ENCODE measurements around the gene SOD1.

The SOD1 gene

DNA sequence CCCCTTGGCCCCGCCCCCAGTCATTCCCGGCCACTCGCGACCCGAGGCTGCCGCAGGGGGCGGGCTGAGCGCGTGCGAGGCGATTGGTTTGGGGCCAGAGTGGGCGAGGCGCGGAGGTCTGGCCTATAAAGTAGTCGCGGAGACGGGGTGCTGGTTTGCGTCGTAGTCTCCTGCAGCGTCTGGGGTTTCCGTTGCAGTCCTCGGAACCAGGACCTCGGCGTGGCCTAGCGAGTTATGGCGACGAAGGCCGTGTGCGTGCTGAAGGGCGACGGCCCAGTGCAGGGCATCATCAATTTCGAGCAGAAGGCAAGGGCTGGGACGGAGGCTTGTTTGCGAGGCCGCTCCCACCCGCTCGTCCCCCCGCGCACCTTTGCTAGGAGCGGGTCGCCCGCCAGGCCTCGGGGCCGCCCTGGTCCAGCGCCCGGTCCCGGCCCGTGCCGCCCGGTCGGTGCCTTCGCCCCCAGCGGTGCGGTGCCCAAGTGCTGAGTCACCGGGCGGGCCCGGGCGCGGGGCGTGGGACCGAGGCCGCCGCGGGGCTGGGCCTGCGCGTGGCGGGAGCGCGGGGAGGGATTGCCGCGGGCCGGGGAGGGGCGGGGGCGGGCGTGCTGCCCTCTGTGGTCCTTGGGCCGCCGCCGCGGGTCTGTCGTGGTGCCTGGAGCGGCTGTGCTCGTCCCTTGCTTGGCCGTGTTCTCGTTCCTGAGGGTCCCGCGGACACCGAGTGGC lies at the start of gene SOD1:
TSS of gene SOD1 (plus strand) at position 158 of the 723 bp plus-strand sequence. CDS start at position 235, 77 bp downstream.
- peak; percentile 93 for DNase-seq
- peaks cover 23% of the 10 kb centered on the region for H3K9me3 Mint-ChIP-seq
- H3K4me1 Mint-ChIP-seq: peaks cover 61% of the 10 kb centered on the region
- H3K27ac Mint-ChIP-seq: peak within 1 kb of the TSS; percentile 99
- peak within 1 kb of the TSS; percentile 100 for H3K4me3 Mint-ChIP-seq
- peaks cover 53% of the 10 kb centered on the region for H3K36me3 Mint-ChIP-seq (ENCODE audit: low read depth)
- peaks cover 3% of the 10 kb centered on the region for H3K27me3 Mint-ChIP-seq (ENCODE audit: low read depth, poor library complexity)
- TF ChIP-seq, protein P1, sequence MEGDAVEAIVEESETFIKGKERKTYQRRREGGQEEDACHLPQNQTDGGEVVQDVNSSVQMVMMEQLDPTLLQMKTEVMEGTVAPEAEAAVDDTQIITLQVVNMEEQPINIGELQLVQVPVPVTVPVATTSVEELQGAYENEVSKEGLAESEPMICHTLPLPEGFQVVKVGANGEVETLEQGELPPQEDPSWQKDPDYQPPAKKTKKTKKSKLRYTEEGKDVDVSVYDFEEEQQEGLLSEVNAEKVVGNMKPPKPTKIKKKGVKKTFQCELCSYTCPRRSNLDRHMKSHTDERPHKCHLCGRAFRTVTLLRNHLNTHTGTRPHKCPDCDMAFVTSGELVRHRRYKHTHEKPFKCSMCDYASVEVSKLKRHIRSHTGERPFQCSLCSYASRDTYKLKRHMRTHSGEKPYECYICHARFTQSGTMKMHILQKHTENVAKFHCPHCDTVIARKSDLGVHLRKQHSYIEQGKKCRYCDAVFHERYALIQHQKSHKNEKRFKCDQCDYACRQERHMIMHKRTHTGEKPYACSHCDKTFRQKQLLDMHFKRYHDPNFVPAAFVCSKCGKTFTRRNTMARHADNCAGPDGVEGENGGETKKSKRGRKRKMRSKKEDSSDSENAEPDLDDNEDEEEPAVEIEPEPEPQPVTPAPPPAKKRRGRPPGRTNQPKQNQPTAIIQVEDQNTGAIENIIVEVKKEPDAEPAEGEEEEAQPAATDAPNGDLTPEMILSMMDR (IDR thresholded peaks at IDR 0.05): no peak

DNA sequence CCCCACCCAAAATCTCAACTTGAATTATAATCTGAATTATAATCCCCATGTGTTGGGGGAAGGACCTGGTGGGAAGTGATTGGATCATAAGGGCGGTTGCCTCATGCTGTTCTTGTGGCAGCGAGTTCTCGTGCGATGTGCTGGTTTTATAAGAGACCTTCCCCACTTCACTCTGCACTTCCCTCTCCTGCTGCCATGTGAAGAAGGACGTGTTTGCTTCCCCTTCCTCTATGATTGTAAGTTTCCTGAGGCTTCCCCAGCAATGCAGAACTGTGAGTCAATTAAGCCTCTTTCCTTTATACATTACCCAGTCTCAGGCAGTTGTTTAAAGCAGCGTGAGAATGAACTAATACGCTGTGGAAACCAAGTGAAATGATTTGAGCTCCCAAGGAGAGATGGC lies 48.0 kb upstream of the SOD1 start:
- TF ChIP-seq, protein P1 (IDR thresholded peaks at IDR 0.05): no peak
- Mint-ChIP-seq H3K36me3 (ENCODE audit: low read depth) (no peaks in the 10 kb centered on the region), H3K4me1 (peaks cover 25% of the 10 kb centered on the region), H3K27me3 (ENCODE audit: low read depth, poor library complexity) (peaks cover 3% of the 10 kb centered on the region), H3K9me3 (peaks cover 24% of the 10 kb centered on the region), H3K27ac (no peak overlapping the region), H3K4me3 (no peak overlapping the region)
- DNase-seq: no peak

DNA sequence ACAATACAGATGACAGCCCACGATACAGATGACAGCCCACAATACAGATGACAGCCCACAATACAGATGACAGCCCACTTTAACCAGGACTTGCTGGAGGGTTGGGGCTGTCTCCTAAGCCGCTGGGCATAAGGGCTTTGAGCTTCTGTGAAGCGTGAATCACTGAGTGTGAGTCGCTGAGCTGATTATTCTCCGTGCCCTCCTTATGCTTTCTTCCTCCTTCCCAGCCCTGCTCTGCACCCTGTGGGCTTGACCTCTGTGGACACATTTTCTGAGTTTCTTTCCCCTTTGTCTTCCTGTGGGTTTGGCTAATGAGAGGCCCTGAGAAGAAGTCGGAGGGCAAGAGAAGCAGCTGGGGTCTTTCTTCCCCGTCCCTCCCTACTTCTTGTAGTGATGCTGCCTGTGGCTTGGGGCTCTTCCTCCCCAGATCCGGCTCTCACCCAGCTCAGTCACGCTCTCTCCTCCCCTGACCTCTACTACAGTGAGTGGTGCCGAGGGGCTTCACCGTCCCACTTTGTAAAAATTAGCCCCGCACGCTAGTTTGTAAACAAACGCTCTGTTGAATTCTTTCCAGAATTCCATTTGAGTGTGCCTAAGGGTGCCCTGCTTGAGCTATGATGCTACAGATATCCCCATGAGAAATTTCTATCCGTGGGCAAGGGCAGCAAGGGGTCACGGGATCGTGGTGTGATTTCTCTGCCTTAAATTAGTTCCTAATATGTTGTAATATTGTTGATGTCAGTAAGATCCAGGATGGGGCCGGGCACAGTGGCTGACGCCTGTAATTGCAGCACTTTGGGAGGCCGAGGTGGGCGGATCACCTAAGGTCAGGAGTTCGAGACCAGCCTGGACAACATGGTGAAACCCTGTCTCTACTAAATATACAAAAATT lies 46.4 kb upstream of the SOD1 start:
- TF ChIP-seq, protein P1 (IDR thresholded peaks at IDR 0.05): no peak
- no peak for DNase-seq
- Mint-ChIP-seq H3K36me3 (ENCODE audit: low read depth) (no peaks in the 10 kb centered on the region), H3K27ac (peak overlapping the region; percentile 61), H3K4me3 (no peak overlapping the region), H3K4me1 (peaks cover 25% of the 10 kb centered on the region), H3K9me3 (peaks cover 24% of the 10 kb centered on the region), H3K27me3 (ENCODE audit: low read depth, poor library complexity) (peaks cover 8% of the 10 kb centered on the region)

DNA sequence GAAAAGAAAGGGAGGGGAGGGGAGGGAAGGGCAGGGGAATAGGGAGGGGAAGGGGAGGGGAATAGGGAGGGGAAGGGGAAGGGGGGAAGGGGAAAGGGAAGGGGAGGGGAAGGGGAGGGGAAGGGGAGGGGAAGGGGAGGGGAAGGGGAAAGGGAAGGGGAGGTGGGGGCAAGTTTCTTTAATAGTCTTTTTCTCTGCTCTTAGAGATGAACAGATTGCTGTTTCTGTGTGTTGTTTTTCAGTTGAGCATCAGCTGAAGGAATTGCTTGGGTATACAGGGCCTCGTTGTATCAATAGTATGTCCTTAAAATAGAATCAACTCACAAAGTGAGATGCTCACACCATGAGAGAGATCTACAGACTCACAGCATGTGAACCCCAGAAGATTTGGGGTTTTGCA lies 44.8 kb upstream of the SOD1 start:
- no peak for DNase-seq
- no peak overlapping the region for H3K27ac Mint-ChIP-seq
- no peak overlapping the region for H3K4me3 Mint-ChIP-seq
- H3K4me1 Mint-ChIP-seq: peaks cover 17% of the 10 kb centered on the region
- H3K36me3 Mint-ChIP-seq (ENCODE audit: low read depth): no peaks in the 10 kb centered on the region
- peaks cover 8% of the 10 kb centered on the region for H3K27me3 Mint-ChIP-seq (ENCODE audit: low read depth, poor library complexity)
- H3K9me3 Mint-ChIP-seq: peaks cover 13% of the 10 kb centered on the region
- TF ChIP-seq, protein P1 (IDR thresholded peaks at IDR 0.05): no peak

DNA sequence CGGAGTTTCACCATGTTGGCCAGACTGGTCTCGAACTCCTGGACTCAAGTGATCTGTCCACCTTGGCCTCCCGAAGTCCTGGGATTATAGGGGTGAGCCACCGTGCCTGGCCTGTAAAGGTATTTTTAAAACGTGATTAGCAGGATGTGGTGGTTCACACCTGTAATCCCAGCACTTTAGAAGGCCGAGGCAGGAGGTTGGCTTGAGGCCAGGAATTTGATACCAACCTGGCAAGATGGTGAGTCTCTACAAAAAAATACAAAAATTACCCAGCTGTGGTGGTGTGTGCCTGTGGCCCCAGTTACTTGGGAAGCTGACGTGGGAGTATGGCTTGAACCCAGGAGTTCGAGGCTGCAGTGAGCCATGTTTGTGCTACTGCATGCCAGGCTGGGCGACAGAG lies 43.3 kb upstream of the SOD1 start:
- no peak overlapping the region for H3K4me3 Mint-ChIP-seq
- TF ChIP-seq, protein P1 (IDR thresholded peaks at IDR 0.05): no peak
- H3K9me3 Mint-ChIP-seq: peaks cover 7% of the 10 kb centered on the region
- H3K27me3 Mint-ChIP-seq (ENCODE audit: low read depth, poor library complexity): peaks cover 5% of the 10 kb centered on the region
- no peaks in the 10 kb centered on the region for H3K36me3 Mint-ChIP-seq (ENCODE audit: low read depth)
- no peak for DNase-seq
- H3K27ac Mint-ChIP-seq: no peak overlapping the region
- H3K4me1 Mint-ChIP-seq: peaks cover 10% of the 10 kb centered on the region

Measured in nephron progenitor cell (in vitro differentiated cells).